Activated B cell treated with CpG ODN at 0.5 μM for 24 hours (primary cell): ENCODE data around the gene APOA4. TPM values are rescaled to one million over a fixed set of nuclear protein-coding genes. Genes with fewer than 3 reads are reported as not detected.
A peak's percentile ranks its signal among the peaks of the same experiment; 100 is the strongest.

Experiments
- ATAC-seq: fragments of 200-7000 bp; cut with Tn5 transposase; one replicate; pipeline ENCODE4 v1.10.0; 2021; ENCODE audit warnings: low read depth, mild to moderate bottlenecking, moderate library complexity
- CTCF ChIA-PET: fragments of 350-600 bp; sonication (Branson Sonifier 250); formaldehyde crosslinking; loops from one replicate; lab custom pipeline; 2021; ENCODE audit warnings: antibody characterized with exemption; lab: Charles Lee
- POLR2A ChIA-PET: fragments of 350-600 bp; sonication (Branson Sonifier 250); formaldehyde crosslinking; loops from one replicate; lab custom pipeline; 2021; ENCODE audit warnings: antibody characterized with exemption; lab: Charles Lee
- DNase-seq: peaks from one replicate; pipeline ENCODE4 v3.0.0; 2022
- H3K27ac Mint-ChIP-seq: one replicate; pipeline ENCODE4 v1.8.0; 2020; ENCODE audit warnings: mixed read lengths
- H3K27me3 Mint-ChIP-seq: one replicate; pipeline ENCODE4 v1.8.0; 2021; ENCODE audit warnings: mixed read lengths
- H3K36me3 Mint-ChIP-seq: one replicate; pipeline ENCODE4 v1.8.0; 2021; ENCODE audit warnings: low read depth, mixed read lengths
- H3K4me1 Mint-ChIP-seq: one replicate; pipeline ENCODE4 v1.8.0; 2021; ENCODE audit warnings: mixed read lengths
- H3K4me3 Mint-ChIP-seq: one replicate; pipeline ENCODE4 v1.8.0; 2020; ENCODE audit warnings: mild to moderate bottlenecking, mixed read lengths
- H3K9me3 Mint-ChIP-seq: one replicate; pipeline ENCODE4 v1.8.0; 2020; ENCODE audit warnings: mixed read lengths
- intact Hi-C: fragments of 100-400 bp; cut with micrococcal nuclease; formaldehyde crosslinking; loops from one replicate; pipeline ENCODE4 v1.15.1; 2024
- total RNA-seq: library from RNA; stranded (reverse); gene quantifications from 2 replicates; pipeline ENCODE4 v1.2.3, GENCODE V29; 2022
- TF ChIP-seq, protein P1 (sequence below): fragments of 200-600 bp; IDR thresholded peaks from one replicate; pipeline ENCODE4 v1.8.0; 2022; ENCODE audit warnings: antibody characterized with exemption, mild to moderate bottlenecking

The APOA4 gene
- total RNA-seq, 1 donor from 2014 or later: not detected

DNA sequence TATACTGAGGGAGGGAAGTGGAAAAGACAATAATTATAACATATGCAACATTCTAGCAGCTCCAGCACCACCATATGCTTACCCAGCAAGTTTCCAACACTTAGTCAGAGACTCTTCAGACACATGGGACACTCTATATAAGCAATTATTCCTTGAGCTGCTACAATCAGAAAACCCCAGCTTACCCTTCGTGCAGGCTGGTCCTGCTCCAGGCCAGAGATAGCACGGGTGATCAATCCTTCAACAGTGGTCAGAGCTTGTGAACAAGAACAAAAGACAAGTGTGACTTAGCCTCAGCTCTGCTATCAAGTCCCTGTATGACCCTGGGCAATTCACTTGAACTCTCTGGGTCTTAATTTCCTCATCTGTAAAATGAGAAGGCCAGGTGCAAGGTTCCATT, 36.8 kb downstream of the APOA4 start:
- peaks cover 33% of the 10 kb centered on the region for H3K4me1 Mint-ChIP-seq
- ATAC-seq (no peak), DNase-seq (no peak)
- intact Hi-C loops: loop anchor here (5.0 kb wide), 2 partner anchors 66 to 311 kb away; partner anchors contain the start of gene SIK3
- ChIA-PET CTCF (interaction anchor here (1.1 to 1.2 kb wide), 2 partner anchors 50 to 52 kb away, joined by 3 read pairs; no protein-coding TSS in a partner anchor), POLR2A (interaction anchor here (0.7 to 3.1 kb wide), 6 partner anchors 12 to 393 kb away, joined by 3 to 52 read pairs (median 7); partner anchors contain the start of genes BUD13, PAFAH1B2 and SIDT2)
- H3K27me3 Mint-ChIP-seq: peaks cover 4% of the 10 kb centered on the region
- H3K36me3 Mint-ChIP-seq: peaks cover 65% of the 10 kb centered on the region
- H3K9me3 Mint-ChIP-seq: no peaks in the 10 kb centered on the region
- TF ChIP-seq, protein P1, sequence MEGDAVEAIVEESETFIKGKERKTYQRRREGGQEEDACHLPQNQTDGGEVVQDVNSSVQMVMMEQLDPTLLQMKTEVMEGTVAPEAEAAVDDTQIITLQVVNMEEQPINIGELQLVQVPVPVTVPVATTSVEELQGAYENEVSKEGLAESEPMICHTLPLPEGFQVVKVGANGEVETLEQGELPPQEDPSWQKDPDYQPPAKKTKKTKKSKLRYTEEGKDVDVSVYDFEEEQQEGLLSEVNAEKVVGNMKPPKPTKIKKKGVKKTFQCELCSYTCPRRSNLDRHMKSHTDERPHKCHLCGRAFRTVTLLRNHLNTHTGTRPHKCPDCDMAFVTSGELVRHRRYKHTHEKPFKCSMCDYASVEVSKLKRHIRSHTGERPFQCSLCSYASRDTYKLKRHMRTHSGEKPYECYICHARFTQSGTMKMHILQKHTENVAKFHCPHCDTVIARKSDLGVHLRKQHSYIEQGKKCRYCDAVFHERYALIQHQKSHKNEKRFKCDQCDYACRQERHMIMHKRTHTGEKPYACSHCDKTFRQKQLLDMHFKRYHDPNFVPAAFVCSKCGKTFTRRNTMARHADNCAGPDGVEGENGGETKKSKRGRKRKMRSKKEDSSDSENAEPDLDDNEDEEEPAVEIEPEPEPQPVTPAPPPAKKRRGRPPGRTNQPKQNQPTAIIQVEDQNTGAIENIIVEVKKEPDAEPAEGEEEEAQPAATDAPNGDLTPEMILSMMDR: no peak
- H3K27ac Mint-ChIP-seq: no peak overlapping the region
- H3K4me3 Mint-ChIP-seq: peak overlapping the region; percentile 98

DNA sequence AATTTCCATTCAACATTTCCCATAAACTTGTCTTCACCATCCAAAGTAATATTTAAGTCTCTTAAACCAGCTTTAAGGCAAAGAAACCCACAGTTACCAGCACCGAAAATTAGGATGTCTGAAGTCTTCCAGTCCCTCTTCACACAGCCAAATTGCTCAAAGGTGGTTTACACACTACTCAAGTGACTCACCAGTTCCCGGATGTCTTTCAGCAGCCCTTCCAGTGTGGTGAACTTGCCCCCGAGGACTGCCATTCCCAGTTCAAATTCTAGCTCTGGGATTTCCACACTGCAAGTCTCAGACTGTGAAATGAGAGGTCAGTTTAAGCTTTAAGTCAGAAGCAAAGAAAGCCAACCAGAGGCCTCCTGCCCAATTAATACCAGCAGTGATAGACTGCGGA, 40.4 kb downstream of the APOA4 start:
- Mint-ChIP-seq H3K9me3 (no peaks in the 10 kb centered on the region), H3K4me1 (peaks cover 17% of the 10 kb centered on the region), H3K27ac (no peak overlapping the region), H3K27me3 (no peaks in the 10 kb centered on the region), H3K4me3 (no peak overlapping the region), H3K36me3 (peaks cover 92% of the 10 kb centered on the region)
- ChIA-PET CTCF (no interaction called here), POLR2A (interaction anchor here (0.5 kb wide), 1 partner anchor 348 kb away, joined by 4 read pairs; no protein-coding TSS in a partner anchor)
- TF ChIP-seq, protein P1: no peak
- intact Hi-C loops: no loop called here
- no peak for ATAC-seq
- DNase-seq: no peak

DNA sequence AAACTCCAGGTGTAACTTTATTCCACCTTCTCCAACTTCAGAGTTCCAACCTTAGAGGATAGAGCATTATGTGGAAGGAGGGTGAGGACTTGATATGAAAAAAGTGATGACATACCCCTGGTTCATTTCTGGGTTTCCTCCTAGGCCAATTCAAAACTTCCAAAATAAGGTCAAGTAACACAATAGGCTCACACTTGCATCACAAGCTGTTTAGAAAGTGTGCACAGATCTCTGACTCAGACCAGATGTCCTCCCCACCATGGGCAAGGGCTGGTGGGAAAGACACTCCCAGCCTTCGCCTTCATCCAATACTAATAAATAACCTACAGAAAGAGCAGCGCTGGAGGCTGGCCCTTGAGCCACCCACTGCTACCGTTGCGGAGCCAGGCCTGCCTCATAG, 44.5 kb downstream of the APOA4 start:
- Mint-ChIP-seq H3K4me3 (no peak overlapping the region), H3K9me3 (no peaks in the 10 kb centered on the region), H3K36me3 (peaks cover 74% of the 10 kb centered on the region), H3K27ac (no peak overlapping the region), H3K27me3 (no peaks in the 10 kb centered on the region), H3K4me1 (peaks cover 12% of the 10 kb centered on the region)
- TF ChIP-seq, protein P1: no peak
- ChIA-PET CTCF (interaction anchor here (1.1 kb wide), 1 partner anchor 10 kb away, joined by 3 read pairs; no protein-coding TSS in a partner anchor), POLR2A (interaction anchor here (1.0 kb wide), 1 partner anchor 9 kb away, joined by 3 read pairs; the partner anchor contains the start of gene ZPR1)
- intact Hi-C loops: no loop called here
- DNase-seq (no peak), ATAC-seq (no peak)

DNA sequence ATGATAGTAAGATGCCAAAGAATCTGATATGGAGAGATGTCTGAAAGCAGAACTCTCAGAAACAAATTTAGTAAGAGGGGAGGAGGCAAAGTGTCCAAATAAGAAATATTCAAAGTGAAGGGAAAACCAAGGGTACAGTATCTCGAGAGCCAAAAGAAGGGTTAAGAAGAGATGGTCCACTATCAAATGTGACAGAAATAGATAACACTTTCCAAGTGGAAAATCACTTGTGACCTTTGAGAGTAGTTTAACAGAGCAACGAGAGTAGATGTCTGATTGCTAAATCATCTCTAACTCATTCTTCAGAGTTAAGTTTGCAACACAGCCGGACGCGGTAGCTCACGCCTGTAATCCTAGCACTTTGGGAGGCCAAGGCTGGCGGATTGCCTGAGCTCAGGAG, 46.0 kb downstream of the APOA4 start:
- ChIA-PET CTCF (no interaction called here), POLR2A (interaction anchor here (7.4 kb wide), 1 partner anchor 10 kb away, joined by 52 read pairs; the partner anchor contains the start of gene ZPR1)
- ATAC-seq (no peak), DNase-seq (no peak)
- no peaks in the 10 kb centered on the region for H3K27me3 Mint-ChIP-seq
- peaks cover 65% of the 10 kb centered on the region for H3K36me3 Mint-ChIP-seq
- peaks cover 15% of the 10 kb centered on the region for H3K4me1 Mint-ChIP-seq
- no peaks in the 10 kb centered on the region for H3K9me3 Mint-ChIP-seq
- TF ChIP-seq, protein P1: no peak
- H3K4me3 Mint-ChIP-seq: no peak overlapping the region
- intact Hi-C loops: no loop called here
- H3K27ac Mint-ChIP-seq: no peak overlapping the region

DNA sequence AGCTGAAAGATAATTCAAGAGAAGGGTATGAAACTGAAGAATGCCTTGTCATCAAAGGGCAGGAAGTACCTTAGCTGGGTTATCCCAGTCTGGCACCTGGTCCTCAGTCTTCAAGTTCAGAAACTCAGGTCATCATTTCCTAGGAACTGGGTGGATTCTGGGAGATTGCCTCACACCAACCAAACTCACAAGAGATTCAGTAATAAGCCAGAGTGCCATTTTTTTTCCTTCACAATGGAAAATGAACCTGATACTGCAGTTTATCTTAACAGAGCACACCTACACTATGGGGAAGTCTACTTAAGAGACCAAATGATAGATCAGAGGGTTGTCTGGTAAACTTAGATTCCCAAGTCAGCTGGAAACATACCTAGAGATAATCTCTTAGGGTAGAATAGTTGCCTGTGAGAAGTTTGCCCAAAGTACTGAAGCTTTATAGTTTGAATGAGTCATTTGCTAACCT, 46.6 kb downstream of the APOA4 start:
- Mint-ChIP-seq H3K4me1 (peaks cover 20% of the 10 kb centered on the region), H3K27me3 (no peaks in the 10 kb centered on the region), H3K36me3 (peaks cover 60% of the 10 kb centered on the region), H3K27ac (no peak overlapping the region), H3K9me3 (no peaks in the 10 kb centered on the region), H3K4me3 (no peak overlapping the region)
- no peak for ATAC-seq
- CTCF ChIA-PET: no interaction called here
- POLR2A ChIA-PET: interaction anchor here (7.4 kb wide), 1 partner anchor 10 kb away, joined by 52 read pairs; the partner anchor contains the start of gene ZPR1
- TF ChIP-seq, protein P1: no peak
- no peak for DNase-seq
- intact Hi-C loops: no loop called here
